Osteoblast (primary cell): Measurements from ENCODE around the gene SNX4. TPM values are rescaled to one million over a fixed set of nuclear protein-coding genes. Genes with fewer than 3 reads are reported as not detected.

Experiments
- DNase-seq: peaks from one replicate; pipeline ENCODE4 v3.0.0; 2011; ENCODE audit warnings: low spot score, mixed read lengths; ENCODE audit not compliant: insufficient read length; ENCODE audit errors: missing footprints
- H2AFZ ChIP-seq: 2 replicates; pipeline ENCODE4 v1.6.0; 2011; ENCODE audit warnings: mild to moderate bottlenecking, low read length
- H3K27ac ChIP-seq: 2 replicates; pipeline ENCODE4 v1.5.1; 2011; ENCODE audit warnings: mild to moderate bottlenecking, low read depth, low read length, moderate library complexity
- H3K27me3 ChIP-seq: 2 replicates; pipeline ENCODE4 v1.6.0; 2012; ENCODE audit warnings: mild to moderate bottlenecking, control low read depth, inconsistent platforms, low read length, moderate library complexity; ENCODE audit not compliant: insufficient read depth
- H3K36me3 ChIP-seq: 2 replicates; pipeline ENCODE4 v1.5.1; 2011; ENCODE audit warnings: mild to moderate bottlenecking, low read length, control low read depth, moderate library complexity; ENCODE audit not compliant: insufficient read depth
- H3K4me1 ChIP-seq: 2 replicates; pipeline ENCODE4 v1.5.1; 2011; ENCODE audit warnings: mild to moderate bottlenecking, low read length, control low read depth, moderate library complexity; ENCODE audit not compliant: insufficient read depth
- H3K4me2 ChIP-seq: 2 replicates; pipeline ENCODE4 v1.6.0; 2011; ENCODE audit warnings: mild to moderate bottlenecking, low read length; ENCODE audit not compliant: insufficient read depth
- H3K4me3 ChIP-seq: fragments of 200-600 bp; sonication (generic); 3 replicates; pipeline ENCODE4 v1.5.1; 2012; ENCODE audit warnings: mild to moderate bottlenecking, low read length, inconsistent platforms; ENCODE audit not compliant: insufficient read depth
- H3K79me2 ChIP-seq: 2 replicates; pipeline ENCODE4 v1.6.0; 2012; ENCODE audit warnings: mild to moderate bottlenecking, low read length, control low read depth, inconsistent platforms; ENCODE audit not compliant: insufficient read depth
- H3K9me3 ChIP-seq: 2 replicates; pipeline ENCODE4 v1.5.1; 2011; ENCODE audit warnings: low read depth, low read length, control low read depth
- H4K20me1 ChIP-seq: 2 replicates; pipeline ENCODE4 v1.6.0; 2012; ENCODE audit warnings: mild to moderate bottlenecking, low read length, control low read depth; ENCODE audit not compliant: insufficient read depth
- small RNA-seq: library from RNA; depleted of rRNA; stranded (forward); fragments of <200 nt; gene quantifications from one replicate; pipeline ENCODE3, GENCODE V24; 2012
- total RNA-seq: library from RNA; depleted of rRNA; stranded (reverse); fragments of >200 nt; gene quantifications from 2 replicates; pipeline ENCODE4 v1.2.3, GENCODE V29; 2012
- TF ChIP-seq, protein P1 (sequence below): IDR thresholded peaks from 2 replicates; pipeline ENCODE4 v1.5.1; 2011; ENCODE audit warnings: mild to moderate bottlenecking, low read depth, low read length, moderate library complexity; ENCODE audit errors: extremely low read depth

SNX4 gene
- total RNA-seq, 1 donor = 36.2 TPM

DNA sequence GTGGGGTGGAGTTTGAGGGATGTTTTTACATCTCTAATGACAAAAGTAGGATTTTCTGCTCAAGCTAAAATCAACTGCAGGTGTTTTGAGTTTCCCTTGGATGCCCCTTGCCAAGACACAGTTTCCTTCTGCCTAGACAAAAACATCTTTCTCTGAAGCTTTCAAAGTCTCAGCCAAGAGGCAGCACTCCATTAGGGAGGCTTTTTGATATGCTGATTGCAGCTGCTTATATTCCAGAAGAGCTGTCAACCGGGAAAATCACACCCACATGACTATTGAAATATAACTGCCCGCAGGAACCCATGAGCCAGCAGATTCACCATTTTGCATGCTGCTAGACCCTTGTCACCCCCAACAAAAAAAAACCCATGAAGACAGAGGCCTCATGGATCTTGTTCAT, 117.4 kb downstream of the SNX4 start:
- H3K27ac ChIP-seq = no peak overlapping the region
- H3K79me2 ChIP-seq = no peaks in the 10 kb centered on the region
- H3K4me2 ChIP-seq = no peak overlapping the region
- peaks cover 29% of the 10 kb centered on the region for H3K4me1 ChIP-seq
- no peaks in the 10 kb centered on the region for H3K36me3 ChIP-seq
- TF ChIP-seq, protein P1, sequence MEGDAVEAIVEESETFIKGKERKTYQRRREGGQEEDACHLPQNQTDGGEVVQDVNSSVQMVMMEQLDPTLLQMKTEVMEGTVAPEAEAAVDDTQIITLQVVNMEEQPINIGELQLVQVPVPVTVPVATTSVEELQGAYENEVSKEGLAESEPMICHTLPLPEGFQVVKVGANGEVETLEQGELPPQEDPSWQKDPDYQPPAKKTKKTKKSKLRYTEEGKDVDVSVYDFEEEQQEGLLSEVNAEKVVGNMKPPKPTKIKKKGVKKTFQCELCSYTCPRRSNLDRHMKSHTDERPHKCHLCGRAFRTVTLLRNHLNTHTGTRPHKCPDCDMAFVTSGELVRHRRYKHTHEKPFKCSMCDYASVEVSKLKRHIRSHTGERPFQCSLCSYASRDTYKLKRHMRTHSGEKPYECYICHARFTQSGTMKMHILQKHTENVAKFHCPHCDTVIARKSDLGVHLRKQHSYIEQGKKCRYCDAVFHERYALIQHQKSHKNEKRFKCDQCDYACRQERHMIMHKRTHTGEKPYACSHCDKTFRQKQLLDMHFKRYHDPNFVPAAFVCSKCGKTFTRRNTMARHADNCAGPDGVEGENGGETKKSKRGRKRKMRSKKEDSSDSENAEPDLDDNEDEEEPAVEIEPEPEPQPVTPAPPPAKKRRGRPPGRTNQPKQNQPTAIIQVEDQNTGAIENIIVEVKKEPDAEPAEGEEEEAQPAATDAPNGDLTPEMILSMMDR = no peak
- H3K27me3 ChIP-seq = no peaks in the 10 kb centered on the region
- H4K20me1 ChIP-seq = no peaks in the 10 kb centered on the region
- no peaks in the 10 kb centered on the region for H3K9me3 ChIP-seq
- no peak overlapping the region for H2AFZ ChIP-seq
- no peak for DNase-seq
- H3K4me3 ChIP-seq = no peak overlapping the region

DNA sequence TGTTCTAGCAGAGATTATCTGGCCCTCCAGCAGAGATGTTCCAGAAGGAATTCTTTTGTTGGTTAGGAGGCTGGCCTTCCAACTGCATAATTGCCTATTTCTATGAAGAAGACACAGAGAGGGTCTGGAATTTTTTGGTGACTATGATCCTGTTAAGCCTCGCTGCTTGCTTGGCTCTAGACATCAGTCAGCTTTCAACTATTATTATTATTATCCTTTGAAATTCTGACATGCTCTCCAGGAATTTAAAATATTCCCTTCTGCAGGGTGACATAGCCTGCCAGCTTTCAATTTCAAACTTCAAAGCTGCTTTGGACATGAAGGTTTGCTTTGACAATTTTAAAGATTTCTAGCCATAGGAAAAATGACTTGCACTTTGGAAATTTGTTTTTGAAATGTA, 118.6 kb downstream of the SNX4 start:
- no peaks in the 10 kb centered on the region for H3K79me2 ChIP-seq
- no peaks in the 10 kb centered on the region for H4K20me1 ChIP-seq
- peak overlapping the region; percentile 59 for H3K27ac ChIP-seq
- H3K4me2 ChIP-seq = peak overlapping the region; percentile 17
- no peaks in the 10 kb centered on the region for H3K27me3 ChIP-seq
- H3K4me1 ChIP-seq = peaks cover 29% of the 10 kb centered on the region
- TF ChIP-seq, protein P1 = no peak
- H3K9me3 ChIP-seq = no peaks in the 10 kb centered on the region
- H3K4me3 ChIP-seq = no peak overlapping the region
- peak overlapping the region; percentile 4 for H2AFZ ChIP-seq
- H3K36me3 ChIP-seq = no peaks in the 10 kb centered on the region
- DNase-seq = no peak

DNA sequence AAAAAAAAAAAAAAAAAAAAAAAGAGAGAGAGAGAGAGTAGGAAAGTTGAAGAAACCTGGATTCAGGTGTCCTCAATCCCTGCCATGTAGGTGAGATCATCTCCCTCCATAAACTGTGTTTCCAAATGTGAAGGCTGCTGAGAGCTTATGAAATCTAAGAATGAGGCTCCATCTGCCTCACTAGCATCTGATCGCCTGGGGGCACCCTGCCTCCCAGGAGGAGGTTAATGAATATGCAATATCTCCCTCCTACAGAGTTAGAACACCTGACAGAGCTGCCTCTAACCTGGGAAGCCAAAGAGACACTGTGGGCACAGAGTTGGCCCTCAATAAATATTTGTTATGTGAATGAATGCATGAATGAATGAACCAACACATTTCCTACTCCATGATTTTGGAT, 121.0 kb downstream of the SNX4 start:
- no peaks in the 10 kb centered on the region for H3K9me3 ChIP-seq
- H3K79me2 ChIP-seq = no peaks in the 10 kb centered on the region
- no peaks in the 10 kb centered on the region for H4K20me1 ChIP-seq
- no peak overlapping the region for H3K27ac ChIP-seq
- peaks cover 34% of the 10 kb centered on the region for H3K4me1 ChIP-seq
- no peaks in the 10 kb centered on the region for H3K27me3 ChIP-seq
- H3K36me3 ChIP-seq = no peaks in the 10 kb centered on the region
- no peak overlapping the region for H3K4me3 ChIP-seq
- no peak overlapping the region for H2AFZ ChIP-seq
- no peak overlapping the region for H3K4me2 ChIP-seq
- TF ChIP-seq, protein P1 = no peak
- DNase-seq = no peak

Small RNAs within 50 kb of the gene (small RNA-seq; reads per million reads assigned to genes)
- not detected for gene RF00019

Other genes with a start within 250 kb of the SNX4 start
- gene ZNF148, start 144.9 kb downstream of the SNX4 start, total RNA-seq = 35.9 and 38.4 TPM in 2 replicates
- gene OSBPL11, start 75.3 kb upstream of the SNX4 start, total RNA-seq = 9.4 and 10.3 TPM in 2 replicates